Mucosa of descending colon (tissue), 3 donors: ENCODE measurements around the gene SMPD4. TPM values are rescaled to one million over a fixed set of nuclear protein-coding genes. Genes with fewer than 3 reads are reported as not detected.
"Not testable (repeated sequence)": the region's sequence is repeated elsewhere in the genome, so short reads cannot be mapped to it uniquely, and the experiment has no call there.

Experiments used
- ATAC-seq: fragments of 200-7000 bp; cut with Tn5 transposase; one replicate; pipeline ENCODE4 v1.9.1; 2020; ENCODE audit warnings: mild to moderate bottlenecking, moderate library complexity
- DNase-seq, 3 donors: peaks; one replicate each; pipeline ENCODE4 v3.0.0-alpha.2; 2020
- H3K36me3 ChIP-seq: fragments of 200-600 bp; one replicate; pipeline ENCODE4 v1.8.0; 2021; ENCODE audit warnings: low read depth, mild to moderate bottlenecking
- H3K4me1 ChIP-seq: fragments of 200-600 bp; one replicate; pipeline ENCODE4 v1.8.0; 2021; ENCODE audit warnings: low read depth, mild to moderate bottlenecking
- H3K4me3 ChIP-seq: fragments of 200-600 bp; one replicate; pipeline ENCODE4 v1.8.0; 2021; ENCODE audit warnings: mild to moderate bottlenecking
- H3K9me3 ChIP-seq: fragments of 200-600 bp; one replicate; pipeline ENCODE4 v1.8.0; 2021; ENCODE audit warnings: mild to moderate bottlenecking
- intact Hi-C, 2 donors: fragments of 100-400 bp; cut with DNase I in 1 of 2; cut with micrococcal nuclease in 1 of 2; formaldehyde crosslinking; loops; one replicate each; pipeline versions ENCODE4 v1.11.0 to v1.11.1; 2022; cut with DNase I, micrococcal nuclease
- total RNA-seq, 3 donors: library from RNA; stranded (reverse); fragmentation: NEBNext Ultra II Directional in 2 of 3; extraction: Animal tissue kit (Norgen Biotek cat#: 25700) in 2 of 3; gene quantifications; one replicate each; pipeline versions ENCODE4 v1.2.1 to v1.2.4, GENCODE V29; 2021 to 2023
- TF ChIP-seq, protein P1 (sequence below): fragments of 200-600 bp; IDR thresholded peaks from one replicate; pipeline ENCODE4 v1.8.0; 2022; ENCODE audit warnings: antibody characterized with exemption, mild to moderate bottlenecking
- donor health status: DM: no; HTN: no; CAD: no; lungs with moderate emphysema.
- donor health status: DM: no; HTN: no; CAD: no.
- donor health status: DM: no; HTN: yes; CAD: no.

SMPD4 gene
- total RNA-seq, 3 donors from 2014 or later: 37.9 to 41.5 (median 38.2) TPM

DNA sequence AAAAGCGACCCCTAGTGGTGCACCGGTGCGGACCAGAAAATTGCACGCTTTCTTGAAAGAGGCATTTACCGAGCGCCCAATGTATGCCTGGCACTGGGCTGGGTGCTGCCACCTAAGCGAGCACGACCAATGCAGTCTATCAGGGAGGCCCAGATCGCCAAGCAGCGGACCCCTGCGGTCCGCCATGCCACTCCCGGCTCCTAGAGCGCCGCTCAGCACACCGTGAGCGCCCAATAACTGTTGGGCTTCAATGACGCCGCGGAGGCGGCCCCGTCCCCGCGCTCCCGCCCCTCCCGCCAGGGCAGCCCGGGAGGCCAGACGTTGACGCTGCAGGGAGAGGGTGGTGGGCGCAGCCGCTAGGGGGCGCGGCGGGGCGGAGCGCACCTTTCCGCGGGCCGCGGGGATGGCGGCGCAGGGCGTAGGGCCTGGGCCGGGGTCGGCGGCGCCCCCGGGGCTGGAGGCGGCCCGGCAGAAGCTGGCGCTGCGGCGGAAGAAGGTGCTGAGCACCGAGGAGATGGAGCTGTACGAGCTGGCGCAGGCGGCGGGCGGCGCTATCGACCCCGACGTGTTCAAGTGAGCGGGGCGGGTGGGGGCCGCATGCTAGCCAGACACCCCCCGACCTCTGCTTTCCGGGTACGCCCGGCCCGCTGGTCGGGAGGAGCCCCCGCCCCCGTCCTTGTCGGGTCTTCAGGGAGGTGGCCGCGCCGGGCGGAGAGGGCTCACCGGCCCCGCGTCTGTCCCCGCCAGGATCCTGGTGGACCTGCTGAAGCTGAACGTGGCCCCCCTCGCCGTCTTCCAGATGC lies 679 bp upstream of the SMPD4 start, which contains the start of gene MZT2B:
Gene MZT2B, plus strand, starts transcription at position 383 of the 803 bp plus-strand sequence. Its CDS starts 21 bp downstream, at position 404.
- not testable (repeated sequence) for H3K9me3 ChIP-seq, H3K36me3 ChIP-seq
- intact Hi-C loops: loop anchor here (10.0 kb wide), 1 partner anchor 153 kb away; no protein-coding TSS in a partner anchor
- Histone ChIP-seq H3K4me3 (peak within 1 kb of the TSS; percentile 93), H3K4me1 (peaks cover 11% of the 10 kb centered on the region)
- TF ChIP-seq, protein P1, sequence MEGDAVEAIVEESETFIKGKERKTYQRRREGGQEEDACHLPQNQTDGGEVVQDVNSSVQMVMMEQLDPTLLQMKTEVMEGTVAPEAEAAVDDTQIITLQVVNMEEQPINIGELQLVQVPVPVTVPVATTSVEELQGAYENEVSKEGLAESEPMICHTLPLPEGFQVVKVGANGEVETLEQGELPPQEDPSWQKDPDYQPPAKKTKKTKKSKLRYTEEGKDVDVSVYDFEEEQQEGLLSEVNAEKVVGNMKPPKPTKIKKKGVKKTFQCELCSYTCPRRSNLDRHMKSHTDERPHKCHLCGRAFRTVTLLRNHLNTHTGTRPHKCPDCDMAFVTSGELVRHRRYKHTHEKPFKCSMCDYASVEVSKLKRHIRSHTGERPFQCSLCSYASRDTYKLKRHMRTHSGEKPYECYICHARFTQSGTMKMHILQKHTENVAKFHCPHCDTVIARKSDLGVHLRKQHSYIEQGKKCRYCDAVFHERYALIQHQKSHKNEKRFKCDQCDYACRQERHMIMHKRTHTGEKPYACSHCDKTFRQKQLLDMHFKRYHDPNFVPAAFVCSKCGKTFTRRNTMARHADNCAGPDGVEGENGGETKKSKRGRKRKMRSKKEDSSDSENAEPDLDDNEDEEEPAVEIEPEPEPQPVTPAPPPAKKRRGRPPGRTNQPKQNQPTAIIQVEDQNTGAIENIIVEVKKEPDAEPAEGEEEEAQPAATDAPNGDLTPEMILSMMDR: peak; percentile 94
- ATAC-seq: peak; percentile 93
- peak; percentile 89 to 94 (median 93) for DNase-seq

DNA sequence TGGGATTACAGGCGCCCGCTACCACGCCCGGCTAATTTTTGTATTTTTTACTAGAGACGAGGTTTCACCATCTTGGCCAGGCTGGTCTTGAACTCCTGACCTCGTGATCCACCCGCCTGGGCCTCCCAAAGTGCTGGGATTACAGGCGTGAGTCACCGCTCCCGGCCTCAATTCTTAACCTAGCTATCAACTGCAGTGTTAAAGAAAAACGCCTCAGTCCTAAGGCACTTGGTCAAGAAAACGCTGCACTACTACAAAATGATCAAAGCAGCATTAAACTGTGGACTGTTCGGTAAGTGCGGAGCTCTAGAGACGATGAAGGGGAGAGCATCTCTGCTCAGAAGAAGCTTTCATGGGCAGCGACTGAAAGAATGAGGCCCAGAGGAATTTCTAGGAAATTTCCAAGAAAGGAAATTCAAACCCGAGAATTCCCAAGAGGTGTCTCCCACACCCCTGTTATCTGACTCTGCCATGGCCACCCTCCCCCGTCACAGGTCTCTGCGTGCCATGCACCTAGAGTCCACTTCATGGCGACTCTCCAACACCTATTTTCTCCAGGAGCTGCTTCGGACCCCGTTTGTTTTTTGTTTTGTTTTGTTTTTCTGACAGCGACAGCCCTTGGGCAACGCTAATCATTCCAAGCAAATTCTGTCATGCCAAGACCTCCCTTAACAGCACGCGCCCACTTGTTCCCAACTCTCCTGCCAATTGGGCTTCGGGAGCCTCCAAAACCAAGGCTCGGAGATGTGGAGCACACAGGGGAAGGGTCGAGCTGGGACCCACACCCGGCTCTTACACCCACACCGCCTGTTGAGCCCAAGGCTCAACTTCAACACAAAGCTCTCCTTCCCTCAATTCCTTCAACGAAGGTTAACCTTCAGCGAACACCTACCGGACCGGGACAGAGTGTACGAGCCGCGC lies 738 bp downstream of the SMPD4 start:
- Histone ChIP-seq H3K4me1 (peaks cover 11% of the 10 kb centered on the region), H3K4me3 (peak overlapping the region; percentile 93)
- intact Hi-C loops: loop anchor here (10.0 kb wide), 1 partner anchor 154 kb away; no protein-coding TSS in a partner anchor
- not testable (repeated sequence) for H3K36me3 ChIP-seq, H3K9me3 ChIP-seq, ATAC-seq, DNase-seq

DNA sequence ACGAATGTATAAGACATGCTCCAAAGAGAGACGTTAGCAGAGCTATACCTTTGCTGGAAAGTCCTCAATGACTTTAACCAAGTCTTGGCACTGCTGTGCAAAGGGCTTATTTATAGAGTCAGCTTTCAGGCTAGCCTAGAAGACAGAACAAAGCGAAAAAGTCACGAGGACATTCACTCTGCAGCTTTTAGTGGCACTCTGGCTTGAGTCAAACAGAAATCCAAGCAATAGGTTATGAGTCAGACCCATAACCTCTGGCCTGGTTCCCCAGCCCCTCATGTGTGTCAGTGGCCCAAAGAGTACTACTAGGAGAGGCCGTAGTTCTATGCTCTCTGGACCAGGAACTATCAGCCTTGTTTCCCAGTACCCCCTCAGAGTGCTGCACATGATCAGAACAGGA lies 6.5 kb downstream of the SMPD4 start:
- ATAC-seq, H3K4me3 ChIP-seq, H3K36me3 ChIP-seq, H3K9me3 ChIP-seq, H3K4me1 ChIP-seq, intact Hi-C loops, DNase-seq: not testable (repeated sequence)

DNA sequence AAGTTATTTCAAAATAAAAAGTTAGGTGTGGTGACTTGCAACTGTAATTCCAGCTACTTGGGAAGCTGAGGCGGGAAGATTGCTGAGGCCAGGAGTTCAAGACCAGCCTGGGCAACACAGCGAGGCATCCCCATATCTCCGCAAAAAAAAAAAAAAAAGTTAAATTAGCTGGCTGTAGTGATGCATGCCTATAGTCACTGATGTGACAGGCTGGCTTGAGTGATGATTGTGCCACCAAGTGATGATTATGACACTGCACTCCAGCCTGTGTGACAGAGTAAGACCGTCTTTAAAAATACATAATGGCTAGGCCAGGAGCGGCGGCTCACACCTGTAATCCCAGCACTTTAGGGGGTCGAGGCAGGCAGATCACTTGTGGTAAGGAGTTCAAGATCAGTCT lies 11.5 kb downstream of the SMPD4 start:
- no peaks in the 10 kb centered on the region for H3K4me1 ChIP-seq
- peaks cover 4% of the 10 kb centered on the region for H3K36me3 ChIP-seq
- H3K4me3 ChIP-seq: no peak overlapping the region
- DNase-seq: no peak
- TF ChIP-seq, protein P1: no peak
- ATAC-seq: no peak
- no peaks in the 10 kb centered on the region for H3K9me3 ChIP-seq
- intact Hi-C loops: no loop called here

DNA sequence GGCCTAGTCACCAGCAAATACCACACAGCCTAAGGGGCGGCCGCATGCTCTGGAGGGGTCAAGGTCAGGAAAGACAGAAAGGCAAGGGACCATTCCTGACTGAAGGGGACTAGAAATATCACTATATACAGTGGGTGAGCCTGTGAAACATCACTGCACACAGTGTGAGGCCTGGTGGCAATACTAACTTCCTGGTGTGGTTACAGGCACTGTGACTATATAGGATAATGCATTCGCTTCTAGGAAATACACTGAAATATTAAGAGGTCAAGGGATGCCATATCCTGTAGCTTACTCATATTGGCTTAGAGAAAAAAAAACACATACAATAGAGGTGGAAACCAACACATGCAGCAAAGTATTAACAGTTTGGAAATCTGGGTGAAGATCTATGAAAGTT lies 12.2 kb downstream of the SMPD4 start:
- H3K4me3 ChIP-seq, DNase-seq, H3K9me3 ChIP-seq, H3K4me1 ChIP-seq, ATAC-seq, intact Hi-C loops, H3K36me3 ChIP-seq: not testable (repeated sequence)

DNA sequence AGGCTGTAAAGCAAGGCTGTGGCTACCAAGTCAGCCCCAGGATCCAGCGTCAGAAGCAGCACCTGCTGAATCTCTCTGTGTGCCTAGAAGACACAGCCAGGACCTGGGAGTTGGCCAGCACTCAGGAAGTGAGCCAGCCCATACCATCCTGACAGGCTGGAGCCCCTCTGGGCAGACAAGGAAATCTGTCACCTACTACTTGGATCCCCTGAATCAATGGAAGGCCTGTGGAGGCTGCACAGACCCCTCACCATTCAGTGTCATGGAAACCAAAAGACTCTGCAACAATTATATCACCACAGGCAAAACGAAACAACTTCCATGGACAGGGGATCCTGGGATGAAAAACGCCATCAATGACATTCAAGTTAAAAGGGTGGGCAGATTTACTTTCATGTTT lies 14.8 kb downstream of the SMPD4 start:
- ATAC-seq, DNase-seq, intact Hi-C loops, H3K4me1 ChIP-seq, H3K4me3 ChIP-seq, H3K9me3 ChIP-seq, H3K36me3 ChIP-seq: not testable (repeated sequence)

DNA sequence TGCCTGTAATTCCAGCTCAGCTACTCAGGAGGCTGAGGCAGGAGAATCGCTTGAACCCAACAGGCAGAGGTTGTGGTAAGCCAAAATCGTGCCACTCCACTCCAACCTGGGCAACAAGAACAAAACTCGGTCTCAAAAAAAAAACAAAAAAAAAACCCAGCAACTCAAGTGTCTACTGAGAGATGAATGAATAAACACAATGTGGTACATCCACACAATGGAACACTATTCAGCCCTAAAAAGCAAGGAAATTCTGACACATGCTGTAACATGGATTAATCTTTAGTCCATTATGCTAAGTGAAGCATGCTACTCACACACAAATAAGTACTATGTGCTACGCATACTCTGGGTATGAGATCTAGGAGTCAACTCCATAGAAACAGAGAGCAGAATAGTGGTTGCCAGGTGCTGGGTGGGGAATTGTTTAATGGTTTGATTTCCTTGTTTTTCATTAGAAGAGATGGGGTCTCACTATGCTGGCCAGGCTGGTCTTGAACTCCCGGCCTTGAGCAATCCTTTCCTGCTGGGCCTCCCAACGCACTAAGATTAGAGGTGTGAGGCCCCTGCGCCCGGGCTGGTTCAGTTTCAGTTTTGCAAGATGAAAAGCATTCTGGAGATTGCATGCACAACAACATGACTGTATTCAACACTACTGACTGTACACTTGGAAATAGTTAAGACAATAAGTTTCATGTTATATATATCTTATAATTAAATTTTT lies 15.9 kb downstream of the SMPD4 start:
- no peak for ATAC-seq
- H3K9me3 ChIP-seq: no peaks in the 10 kb centered on the region
- peaks cover 7% of the 10 kb centered on the region for H3K36me3 ChIP-seq
- H3K4me1 ChIP-seq: no peaks in the 10 kb centered on the region
- no peak overlapping the region for H3K4me3 ChIP-seq
- TF ChIP-seq, protein P1: no peak
- intact Hi-C loops: no loop called here
- no peak for DNase-seq
